Fibroblast of gingiva (primary cell): ENCODE data around the gene SLC28A1.

Experiments
- DNase-seq: peaks from one replicate; pipeline ENCODE4 v3.0.0-alpha.2; 2011; ENCODE audit warnings: low read depth

The SLC28A1 gene

GRCh38 chr15:84886211-84886983 lies 1.9 kb downstream of the SLC28A1 start:
- no peak for DNase-seq

GRCh38 chr15:84886984-84887299 lies 2.5 kb downstream of the SLC28A1 start:
- no peak for DNase-seq

GRCh38 chr15:84887938-84888337 lies 3.5 kb downstream of the SLC28A1 start:
- no peak for DNase-seq

GRCh38 chr15:84888639-84889038 lies 4.2 kb downstream of the SLC28A1 start:
- no peak for DNase-seq

GRCh38 chr15:84889313-84889990 lies 5.0 kb downstream of the SLC28A1 start:
- no peak for DNase-seq

- no peak for DNase-seq
Measured at GRCh38 chr15:84889991-84890669, 5.7 kb downstream of the SLC28A1 start.

GRCh38 chr15:84890670-84891162 lies 6.3 kb downstream of the SLC28A1 start:
- no peak for DNase-seq

GRCh38 chr15:84891339-84891738 lies 6.9 kb downstream of the SLC28A1 start:
- no peak for DNase-seq

GRCh38 chr15:84892786-84893307 lies 8.4 kb downstream of the SLC28A1 start:
- DNase-seq, result no peak

GRCh38 chr15:84893607-84894006 lies 9.1 kb downstream of the SLC28A1 start:
- DNase-seq, result no peak

- DNase-seq, result no peak
Measured at GRCh38 chr15:84894736-84895425, 10.4 kb downstream of the SLC28A1 start.

GRCh38 chr15:84898761-84899160 lies 14.3 kb downstream of the SLC28A1 start:
- DNase-seq, result no peak

GRCh38 chr15:84899750-84900149 lies 15.3 kb downstream of the SLC28A1 start:
- no peak for DNase-seq

GRCh38 chr15:84901540-84901939 lies 17.1 kb downstream of the SLC28A1 start:
- no peak for DNase-seq

GRCh38 chr15:84903751-84904150 lies 19.3 kb downstream of the SLC28A1 start:
- no peak for DNase-seq

- no peak for DNase-seq
Measured at GRCh38 chr15:84904419-84904818, 20.0 kb downstream of the SLC28A1 start.

- no peak for DNase-seq
Measured at GRCh38 chr15:84905016-84905916, 20.8 kb downstream of the SLC28A1 start.

GRCh38 chr15:84907731-84908130 lies 23.3 kb downstream of the SLC28A1 start:
- no peak for DNase-seq

GRCh38 chr15:84908564-84908963 lies 24.1 kb downstream of the SLC28A1 start:
- DNase-seq, result no peak

GRCh38 chr15:84909029-84909428 lies 24.6 kb downstream of the SLC28A1 start:
- no peak for DNase-seq

GRCh38 chr15:84909782-84910181 lies 25.3 kb downstream of the SLC28A1 start:
- DNase-seq, result no peak
